Measurements from ENCODE around the gene ZXDB. TPM values are rescaled to one million over a fixed set of nuclear protein-coding genes. Genes with fewer than 3 reads are reported as not detected.
"Not testable (repeated sequence)": the region's sequence is repeated elsewhere in the genome, so short reads cannot be mapped to it uniquely, and the experiment has no call there.

ZXDB gene
- total and polyA plus RNA-seq, 5 experiments from 2014 or later = 3.1 to 16.9 (median 6.2) TPM

GRCh38 chrX:57596516-57596915 is 4.7 kb downstream of the ZXDB start:
- POLR2A ChIA-PET = no interaction called here
- peaks cover 0 to 40% (median 9%) of the 10 kb centered on the region in 9 donors for H3K9me3 Mint-ChIP-seq

DNA sequence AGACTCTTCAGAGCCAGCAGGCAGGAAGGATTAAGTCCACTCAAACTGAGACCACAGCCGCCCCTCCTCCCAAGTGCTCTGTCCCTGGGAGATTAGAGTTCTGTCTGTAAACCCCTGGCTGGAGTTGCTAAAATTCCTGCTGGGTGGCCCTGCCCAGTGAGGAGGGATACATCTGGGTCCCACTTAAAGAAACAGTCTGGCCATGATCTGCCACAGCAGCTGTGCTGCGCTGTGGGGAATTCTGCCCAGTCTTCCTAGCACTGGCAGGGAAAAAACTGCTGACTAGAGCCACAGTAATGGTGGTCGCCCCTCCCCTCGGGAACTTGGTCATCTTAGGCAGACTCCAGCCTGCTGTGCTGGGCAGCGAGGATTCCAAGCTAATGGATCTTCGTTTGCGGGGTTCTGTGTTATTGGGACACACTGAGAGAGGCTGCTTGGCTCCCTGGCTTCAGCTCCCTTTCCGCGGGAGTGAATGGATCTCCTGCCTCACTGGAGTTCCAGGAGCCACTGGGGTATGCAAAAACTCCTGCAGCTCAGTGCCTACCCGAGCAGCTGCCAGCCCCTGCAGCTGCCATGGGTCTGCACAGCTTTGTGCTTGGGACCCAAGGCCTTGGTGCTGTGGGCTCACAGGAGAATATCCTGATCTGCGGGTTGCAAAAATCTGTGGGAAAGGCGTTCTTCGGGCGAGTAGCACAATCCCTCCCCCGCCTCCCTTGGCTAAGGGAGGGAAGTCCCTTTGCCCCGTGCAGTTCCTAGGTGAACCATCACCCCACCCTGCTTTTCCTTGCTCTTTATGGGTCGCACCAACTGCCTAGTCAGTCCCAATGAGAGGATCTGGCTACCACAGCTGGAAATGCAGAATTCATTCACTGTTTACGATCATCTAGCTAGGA is 15.7 kb downstream of the ZXDB start:
- Mint-ChIP-seq H3K4me1 (peaks cover 0 to 4% (median under 1%) of the 10 kb centered on the region in 4 donors), H3K36me3 (peaks cover 13 to 36% (median 13%) of the 10 kb centered on the region in 3 donors), H3K9me3 (peaks cover 0 to 57% (median 10%) of the 10 kb centered on the region in 9 donors), H3K27ac (no peak overlapping the region), H3K4me3 (no peak overlapping the region), H3K27me3 (no peaks in the 10 kb centered on the region)
- POLR2A ChIA-PET = no interaction called here
- no peak for DNase-seq
- no peak for ATAC-seq

More at GRCh38 chrX:57596516-57596915, 4.7 kb downstream of the ZXDB start:
- no peak for ATAC-seq
- H3K27ac Mint-ChIP-seq = no peak overlapping the region
- peak overlapping the region in 7 of 10 donors; percentile 39 to 78 (median 50) for H3K4me3 Mint-ChIP-seq
- peaks cover 7 to 36% (median 25%) of the 10 kb centered on the region in 4 donors for H3K4me1 Mint-ChIP-seq
- no peak for DNase-seq
- H3K36me3 Mint-ChIP-seq = peaks cover 27 to 37% (median 29%) of the 10 kb centered on the region in 3 donors
- H3K27me3 Mint-ChIP-seq = no peaks in the 10 kb centered on the region

DNA sequence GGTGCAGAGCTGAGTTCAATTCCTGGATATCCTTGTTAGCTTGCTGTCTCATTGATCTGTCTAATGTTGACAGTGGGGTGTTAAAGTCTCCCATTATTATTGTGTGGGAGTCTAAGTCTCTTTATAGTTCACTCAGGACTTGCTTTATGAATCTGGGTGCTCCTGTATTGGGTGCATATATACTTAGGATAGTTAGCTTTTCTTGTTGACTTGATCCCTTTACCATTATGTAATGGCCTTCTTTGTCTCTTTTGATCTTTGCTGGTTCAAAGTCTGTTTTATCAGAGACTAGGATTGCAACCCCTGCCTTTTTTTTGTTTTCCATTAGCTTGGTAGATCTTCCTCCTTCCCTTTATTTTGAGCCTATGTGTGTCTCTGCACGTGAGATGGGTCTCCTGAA is 21.5 kb downstream of the ZXDB start:
- H3K27me3 Mint-ChIP-seq, ATAC-seq, DNase-seq, H3K4me1 Mint-ChIP-seq, H3K4me3 Mint-ChIP-seq, H3K27ac Mint-ChIP-seq, POLR2A ChIA-PET: not testable (repeated sequence)
- Mint-ChIP-seq H3K36me3 (peaks cover 7 to 38% (median 18%) of the 10 kb centered on the region in 3 donors), H3K9me3 (peaks cover 0 to 69% (median 11%) of the 10 kb centered on the region in 9 donors)

GRCh38 chrX:57629438-57629837 is 37.6 kb downstream of the ZXDB start:
- POLR2A ChIA-PET, H3K4me3 Mint-ChIP-seq, ATAC-seq, H3K27me3 Mint-ChIP-seq, H3K27ac Mint-ChIP-seq, H3K4me1 Mint-ChIP-seq, DNase-seq: not testable (repeated sequence)
- Mint-ChIP-seq H3K36me3 (peaks cover 2 to 18% (median 5%) of the 10 kb centered on the region in 3 donors), H3K9me3 (peaks cover 0 to 57% (median 20%) of the 10 kb centered on the region in 9 donors)

DNA sequence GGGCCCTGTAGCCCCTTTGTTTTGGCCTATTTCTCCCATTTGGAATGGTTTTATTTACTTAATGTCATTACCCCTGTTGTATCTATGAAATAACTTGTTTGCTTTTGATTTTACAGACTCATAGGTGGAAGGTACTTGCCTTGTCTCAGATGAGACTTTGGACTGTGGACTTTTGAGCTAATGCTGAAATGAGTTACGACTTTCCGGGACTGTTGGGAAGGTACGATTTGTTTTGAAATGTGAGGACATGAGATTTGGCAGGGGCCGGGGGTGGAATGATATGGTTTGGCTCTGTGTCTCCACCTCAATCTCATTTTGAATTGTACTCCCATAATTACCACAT is 48.8 kb downstream of the ZXDB start:
- Mint-ChIP-seq H3K4me3 (no peak overlapping the region), H3K9me3 (peaks cover 0 to 47% (median 19%) of the 10 kb centered on the region in 9 donors), H3K27ac (no peak overlapping the region), H3K36me3 (peaks cover 2 to 31% (median 2%) of the 10 kb centered on the region in 3 donors), H3K4me1 (no peaks in the 10 kb centered on the region), H3K27me3 (no peaks in the 10 kb centered on the region)
- POLR2A ChIA-PET = no interaction called here
- ATAC-seq = no peak
- DNase-seq = no peak

GRCh38 chrX:57641338-57641737 is 49.5 kb downstream of the ZXDB start:
- no peak for ATAC-seq
- H3K27ac Mint-ChIP-seq = no peak overlapping the region
- POLR2A ChIA-PET = no interaction called here
- H3K4me3 Mint-ChIP-seq = no peak overlapping the region
- H3K36me3 Mint-ChIP-seq = peaks cover 2 to 29% (median 2%) of the 10 kb centered on the region in 3 donors
- peaks cover 0 to 41% (median 17%) of the 10 kb centered on the region in 9 donors for H3K9me3 Mint-ChIP-seq
- no peak for DNase-seq
- no peaks in the 10 kb centered on the region for H3K4me1 Mint-ChIP-seq
- H3K27me3 Mint-ChIP-seq = no peaks in the 10 kb centered on the region

DNA sequence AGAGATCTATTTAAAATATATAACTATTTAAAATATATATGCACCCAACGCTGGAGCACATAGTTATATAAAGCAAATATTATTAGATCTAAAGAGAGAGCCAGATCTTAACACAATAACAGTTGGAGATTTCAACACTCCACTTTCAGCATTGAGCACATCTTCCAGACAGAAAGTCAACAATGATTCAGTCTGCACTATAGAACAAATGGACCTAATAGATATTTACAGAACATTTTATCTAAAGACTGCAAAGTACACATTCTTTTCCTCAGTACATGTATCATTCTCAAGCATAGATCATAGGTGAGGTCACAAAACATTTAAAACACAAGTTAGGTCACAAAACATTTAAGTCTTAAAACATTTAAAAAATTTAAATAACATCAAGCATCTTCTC is 51.9 kb downstream of the ZXDB start:
- POLR2A ChIA-PET = no interaction called here
- H3K4me3 Mint-ChIP-seq = no peak overlapping the region
- ATAC-seq = no peak
- H3K27ac Mint-ChIP-seq = no peak overlapping the region
- H3K4me1 Mint-ChIP-seq = no peaks in the 10 kb centered on the region
- no peaks in the 10 kb centered on the region for H3K27me3 Mint-ChIP-seq
- H3K9me3 Mint-ChIP-seq = peaks cover 0 to 23% (median 7%) of the 10 kb centered on the region in 9 donors
- H3K36me3 Mint-ChIP-seq = peaks cover 0 to 17% (median 2%) of the 10 kb centered on the region in 3 donors
- no peak for DNase-seq

- POLR2A ChIA-PET = no interaction called here
- Mint-ChIP-seq H3K4me1 (no peaks in the 10 kb centered on the region), H3K36me3 (no peaks in the 10 kb centered on the region), H3K9me3 (peaks cover 0 to 4% (median 0%) of the 10 kb centered on the region in 9 donors), H3K4me3 (no peak overlapping the region), H3K27ac (no peak overlapping the region), H3K27me3 (no peaks in the 10 kb centered on the region)
- no peak for DNase-seq
- ATAC-seq = no peak
These were observed 55.2 kb downstream of the ZXDB start for GRCh38 chrX:57647020-57647419.

Other genes starting within 250 kb of the ZXDB start
- not detected for gene NLRP2B, start 88.2 kb downstream of the ZXDB start, total RNA-seq
- not detected for gene NLRP2B, start 88.2 kb downstream of the ZXDB start, polyA plus RNA-seq

All from naive thymus-derived CD8-positive, alpha-beta T cell (primary cell).